Astrocyte of the spinal cord (primary cell): ENCODE measurements around the gene PSRC1.

ENCODE experiments used
- DNase-seq: peaks from one replicate; pipeline ENCODE4 v3.0.0; 2011; ENCODE audit warnings: low read depth, low spot score
- H3K4me3 ChIP-seq: 2 replicates; pipeline ENCODE4 v1.5.1; 2011; ENCODE audit warnings: low read depth, mild to moderate bottlenecking, low read length, moderate library complexity
- CTCF ChIP-seq: IDR thresholded peaks from 2 replicates; pipeline ENCODE4 v1.5.1; 2012; ENCODE audit warnings: low read depth, mild to moderate bottlenecking, low read length, inconsistent platforms
- in situ Hi-C: cut with HindIII; loops from 2 replicates; pipeline ENCODE4 v1.10.0; 2017; ENCODE audit warnings: low sequenced_read_pairs

PSRC1 gene

GRCh38 chr1:109255678-109256077 lies 27.3 kb downstream of the PSRC1 start:
- no peak for DNase-seq
- in situ Hi-C loops, result no loop called here
- H3K4me3 ChIP-seq, result no peak overlapping the region
- no peak for TF ChIP-seq CTCF

GRCh38 chr1:109255097-109255651 lies 27.8 kb downstream of the PSRC1 start:
- in situ Hi-C loops, result no loop called here
- DNase-seq, result no peak
- H3K4me3 ChIP-seq, result no peak overlapping the region
- TF ChIP-seq CTCF, result peak; percentile 45

- no peak overlapping the region for H3K4me3 ChIP-seq
- TF ChIP-seq CTCF, result peak; percentile 7
- in situ Hi-C loops, result no loop called here
- no peak for DNase-seq
Observed at GRCh38 chr1:109254621-109255096, 28.3 kb downstream of the PSRC1 start.

- in situ Hi-C loops, result no loop called here
- no peak for DNase-seq
- TF ChIP-seq CTCF, result no peak
- no peak overlapping the region for H3K4me3 ChIP-seq
Observed at GRCh38 chr1:109253803-109254620, 28.9 kb downstream of the PSRC1 start.

GRCh38 chr1:109252893-109253802 lies 29.8 kb downstream of the PSRC1 start:
- no peak overlapping the region for H3K4me3 ChIP-seq
- no peak for DNase-seq
- in situ Hi-C loops, result no loop called here
- TF ChIP-seq CTCF, result no peak

- no peak overlapping the region for H3K4me3 ChIP-seq
- no peak for DNase-seq
- no peak for TF ChIP-seq CTCF
- in situ Hi-C loops, result no loop called here
Observed at GRCh38 chr1:109252167-109252892, 30.6 kb downstream of the PSRC1 start.
